MCF 10A (cell line): ENCODE measurements around the gene TOR1AIP2. TPM values are rescaled to one million over a fixed set of nuclear protein-coding genes. Genes with fewer than 3 reads are reported as not detected.

ENCODE experiments used
- BruUV-seq: library from RNA; stranded (reverse); fragments of 400-500 nt; replicated peaks from 2 replicates; lab custom pipeline; 2021; lab: Mats Ljungman, UMichigan
- CTCF ChIA-PET: fragments of 300-600 bp; sonication (Branson Sonifier 250); formaldehyde crosslinking; extraction: SDS; loops from one replicate; lab custom pipeline; 2021; ENCODE audit warnings: antibody characterized with exemption, inconsistent platforms; lab: Yijun Ruan, JAX
- POLR2A ChIA-PET: fragments of 300-600, 350-650 bp; sonication (Branson Sonifier 250); formaldehyde crosslinking; extraction: SDS; loops from one replicate; lab custom pipeline; 2020; ENCODE audit warnings: antibody characterized with exemption, inconsistent platforms; lab: Yijun Ruan, JAX
- DNase-seq: peaks from one replicate; pipeline ENCODE4 v3.0.0-alpha.2; 2018; ENCODE audit not compliant: unreplicated experiment
- H3K27ac Mint-ChIP-seq: one replicate; pipeline ENCODE4 v1.8.0; 2022; ENCODE audit warnings: mild to moderate bottlenecking, low read depth, mixed read lengths; ENCODE audit not compliant: unreplicated experiment
- H3K27me3 Mint-ChIP-seq: one replicate; pipeline ENCODE4 v1.8.0; 2022; ENCODE audit warnings: mixed read lengths; ENCODE audit not compliant: insufficient read depth, unreplicated experiment
- H3K36me3 Mint-ChIP-seq: one replicate; pipeline ENCODE4 v1.8.0; 2022; ENCODE audit warnings: mild to moderate bottlenecking, moderate library complexity, mixed read lengths; ENCODE audit not compliant: insufficient read depth, unreplicated experiment
- H3K4me1 Mint-ChIP-seq: one replicate; pipeline ENCODE4 v1.8.0; 2022; ENCODE audit warnings: mixed read lengths; ENCODE audit not compliant: insufficient read depth, unreplicated experiment
- H3K4me3 Mint-ChIP-seq: one replicate; pipeline ENCODE4 v1.8.0; 2022; ENCODE audit warnings: mild to moderate bottlenecking, moderate library complexity, mixed read lengths; ENCODE audit not compliant: unreplicated experiment
- H3K9me3 Mint-ChIP-seq: one replicate; pipeline ENCODE4 v1.8.0; 2022; ENCODE audit warnings: mixed read lengths; ENCODE audit not compliant: unreplicated experiment
- CTCF ChIP-seq: fragments of 200-600 bp; IDR thresholded peaks from one replicate; pipeline ENCODE4 v1.8.0; 2022; ENCODE audit warnings: antibody characterized with exemption, mild to moderate bottlenecking; ENCODE audit not compliant: unreplicated experiment
- intact Hi-C: fragments of 100-400 bp; cut with micrococcal nuclease; formaldehyde crosslinking; loops from 2 replicates; pipeline ENCODE4 v1.14.1; 2022
- total RNA-seq: library from RNA; stranded (reverse); gene quantifications from 2 replicates; pipeline ENCODE4 v1.2.3, GENCODE V29; 2022

The TOR1AIP2 gene
- total RNA-seq, 1 experiment from 2014 or later: 166 TPM

- DNase-seq: no peak
- no peak overlapping the region for H3K4me3 Mint-ChIP-seq
- intact Hi-C loops: no loop called here
Measured at GRCh38 chr1:179831225-179831624, 46.4 kb downstream of the TOR1AIP2 start.

DNA sequence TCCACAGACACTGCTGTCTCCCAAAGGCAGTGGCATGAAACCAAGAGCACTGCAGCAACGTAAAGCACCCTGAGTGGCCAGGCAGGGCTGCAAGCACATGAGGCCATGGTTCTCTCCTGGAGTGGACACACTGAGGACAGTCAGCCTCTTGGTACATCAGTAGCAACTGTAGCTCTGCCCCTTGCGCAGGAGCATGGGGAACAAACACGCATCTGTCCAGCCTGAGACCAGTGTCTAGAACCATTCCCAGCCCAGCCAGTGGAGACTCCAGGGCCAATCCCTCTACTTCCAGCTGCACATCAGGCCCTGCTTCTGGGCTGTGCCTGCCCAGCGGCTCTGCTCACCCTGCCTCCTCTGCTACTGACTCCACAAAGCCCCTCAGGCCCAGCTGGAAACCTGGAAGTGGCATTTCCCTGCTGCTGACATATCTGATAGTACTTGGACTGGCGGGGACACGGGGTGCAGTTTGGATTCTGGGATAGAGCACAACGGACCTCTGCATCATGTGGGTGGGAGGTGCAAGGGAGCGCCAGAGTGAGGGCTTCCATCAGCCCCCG is 49.0 kb downstream of the TOR1AIP2 start:
- BruUV-seq: no TSS peak
- Mint-ChIP-seq H3K36me3 (no peaks in the 10 kb centered on the region), H3K9me3 (no peaks in the 10 kb centered on the region), H3K27me3 (no peaks in the 10 kb centered on the region), H3K4me3 (no peak overlapping the region), H3K4me1 (peaks cover 10% of the 10 kb centered on the region), H3K27ac (no peak overlapping the region)
- ChIA-PET POLR2A (interaction anchor here (0.7 to 2.2 kb wide), 2 partner anchors 11 to 126 kb away, joined by 3 to 6 read pairs; partner anchors contain the start of gene CEP350), CTCF (interaction anchor here (0.6 to 5.3 kb wide), 5 partner anchors 10 to 123 kb away, joined by 3 to 82 read pairs (median 8); no protein-coding TSS in a partner anchor)
- TF ChIP-seq CTCF: no peak
- DNase-seq: no peak
- intact Hi-C loops: no loop called here

More at GRCh38 chr1:179831225-179831624, 46.4 kb downstream of the TOR1AIP2 start:
- Mint-ChIP-seq H3K27me3 (no peaks in the 10 kb centered on the region), H3K36me3 (peaks cover 16% of the 10 kb centered on the region), H3K4me1 (peaks cover 10% of the 10 kb centered on the region), H3K9me3 (no peaks in the 10 kb centered on the region), H3K27ac (no peak overlapping the region)
- ChIA-PET POLR2A (no interaction called here), CTCF (interaction anchor here (0.8 to 4.1 kb wide), 6 partner anchors 9 to 122 kb away, joined by 3 to 31 read pairs (median 6); no protein-coding TSS in a partner anchor)
- TF ChIP-seq CTCF: no peak
- no TSS peak for BruUV-seq

DNA sequence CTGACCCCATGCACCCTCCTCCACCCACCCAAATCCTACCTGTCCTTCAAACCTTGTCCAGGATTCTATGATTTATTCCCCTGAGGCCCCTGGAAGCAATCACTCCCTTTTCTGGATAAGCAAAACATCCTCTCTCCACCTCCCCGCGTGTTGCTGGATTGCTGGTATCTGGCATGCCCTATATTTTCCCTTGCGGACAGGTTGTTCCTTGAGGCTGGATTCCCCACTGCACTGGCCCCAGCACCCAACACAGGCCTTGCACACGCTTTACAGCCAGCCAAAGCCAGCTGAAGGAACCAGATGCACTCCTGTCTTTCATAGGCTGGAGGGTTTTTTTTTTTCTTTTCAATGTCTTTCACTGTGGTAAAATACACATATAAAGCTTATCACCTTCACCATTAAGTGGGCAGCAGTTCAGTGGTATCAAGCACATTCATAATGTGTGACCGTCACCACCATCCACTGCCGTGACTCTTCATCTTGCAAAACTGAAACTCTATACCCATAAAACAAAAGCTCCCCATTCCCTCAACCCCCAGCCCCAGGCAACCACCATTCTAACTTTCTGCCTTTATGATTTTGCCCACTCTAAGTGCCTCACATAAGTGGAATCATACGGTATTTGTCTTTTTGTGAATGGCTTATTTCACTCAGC is 50.9 kb downstream of the TOR1AIP2 start:
- TF ChIP-seq CTCF: no peak
- ChIA-PET CTCF (interaction anchor here (0.6 to 5.3 kb wide), 3 partner anchors 10 to 1729 kb away, joined by 3 to 82 read pairs (median 13); no protein-coding TSS in a partner anchor), POLR2A (no interaction called here)
- H3K9me3 Mint-ChIP-seq: no peaks in the 10 kb centered on the region
- DNase-seq: no peak
- no peaks in the 10 kb centered on the region for H3K27me3 Mint-ChIP-seq
- peaks cover 10% of the 10 kb centered on the region for H3K4me1 Mint-ChIP-seq
- no TSS peak for BruUV-seq
- no peaks in the 10 kb centered on the region for H3K36me3 Mint-ChIP-seq
- intact Hi-C loops: no loop called here
- H3K4me3 Mint-ChIP-seq: no peak overlapping the region
- no peak overlapping the region for H3K27ac Mint-ChIP-seq

DNA sequence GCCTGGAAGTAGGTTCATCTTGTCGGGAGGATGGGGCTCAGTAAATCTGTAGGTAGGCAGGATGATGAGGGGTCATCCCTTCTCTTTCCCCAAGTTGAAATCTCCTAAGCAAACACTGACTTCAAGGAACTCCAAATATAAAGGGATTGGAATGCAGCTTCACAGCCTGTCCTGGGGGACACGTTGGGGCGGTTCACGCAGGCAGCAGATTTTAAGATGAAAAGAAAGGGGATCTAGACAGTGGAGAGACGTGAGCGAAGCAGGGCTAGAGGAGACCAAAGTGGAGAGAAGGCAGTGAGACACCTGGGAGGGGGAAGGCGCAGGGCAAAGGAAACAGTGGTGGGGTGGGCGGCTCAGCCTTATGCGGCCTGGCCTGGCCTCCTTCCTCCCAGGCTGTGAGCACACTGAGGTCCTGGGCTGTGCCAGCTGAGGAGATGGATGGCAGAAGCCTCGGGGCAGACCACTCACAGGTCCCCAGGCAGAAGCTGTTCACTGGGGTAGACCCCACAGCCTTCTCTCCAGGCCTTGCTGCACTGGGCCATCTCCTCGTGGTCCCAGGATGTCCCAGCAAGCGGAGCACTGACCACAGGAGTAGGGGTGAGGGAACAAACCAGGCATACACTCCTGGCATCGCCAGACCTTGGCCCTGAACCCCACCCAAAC is 51.7 kb downstream of the TOR1AIP2 start:
- ChIA-PET POLR2A (no interaction called here), CTCF (interaction anchor here (1.8 to 5.3 kb wide), 2 partner anchors 10 to 16 kb away, joined by 13 to 82 read pairs; no protein-coding TSS in a partner anchor)
- peaks cover 2% of the 10 kb centered on the region for H3K4me1 Mint-ChIP-seq
- no peak overlapping the region for H3K4me3 Mint-ChIP-seq
- H3K36me3 Mint-ChIP-seq: no peaks in the 10 kb centered on the region
- BruUV-seq: no TSS peak
- H3K27me3 Mint-ChIP-seq: no peaks in the 10 kb centered on the region
- no peak overlapping the region for H3K27ac Mint-ChIP-seq
- intact Hi-C loops: no loop called here
- no peak for TF ChIP-seq CTCF
- DNase-seq: no peak
- H3K9me3 Mint-ChIP-seq: no peaks in the 10 kb centered on the region
